GM19455 (cell line): ENCODE results near the gene MTMR4.
"Not testable (repeated sequence)": the region's sequence is repeated elsewhere in the genome, so short reads cannot be mapped to it uniquely, and the experiment has no call there.

ENCODE experiments used
- ATAC-seq: cut with Tn5 transposase; IDR thresholded peaks from one replicate; pipeline ENCODE4 v1.9.1; 2021; ENCODE audit not compliant: unreplicated experiment

Gene MTMR4

GRCh38 chr17:58513965-58514769 is at the start of gene MTMR4:
Gene MTMR4 (minus strand): TSS chr17:58514638. CDS start chr17:58514407, 231 bp downstream.
- ATAC-seq, result no peak

- no peak for ATAC-seq
These were observed 46.1 kb upstream of the MTMR4 start for GRCh38 chr17:58560511-58560910.

- ATAC-seq, result no peak
These were observed 43.5 kb upstream of the MTMR4 start for GRCh38 chr17:58557981-58558380.

- ATAC-seq, result no peak
These were observed 42.4 kb upstream of the MTMR4 start for GRCh38 chr17:58556833-58557250.

- ATAC-seq, result not testable (repeated sequence)
These were observed 40.7 kb upstream of the MTMR4 start for GRCh38 chr17:58555109-58555508.

- ATAC-seq, result no peak
These were observed 26.8 kb upstream of the MTMR4 start for GRCh38 chr17:58541249-58541648.

- ATAC-seq, result no peak
These were observed 25.3 kb upstream of the MTMR4 start for GRCh38 chr17:58539698-58540097.

- no peak for ATAC-seq
These were observed 24.5 kb upstream of the MTMR4 start for GRCh38 chr17:58538811-58539409.

- no peak for ATAC-seq
These were observed 22.8 kb upstream of the MTMR4 start for GRCh38 chr17:58537266-58537665.

GRCh38 chr17:58536542-58536941 is 22.1 kb upstream of the MTMR4 start:
- no peak for ATAC-seq

- no peak for ATAC-seq
These were observed 21.0 kb upstream of the MTMR4 start for GRCh38 chr17:58535431-58535830.

GRCh38 chr17:58534901-58535421 is 20.5 kb upstream of the MTMR4 start:
- no peak for ATAC-seq

GRCh38 chr17:58534331-58534730 is 19.9 kb upstream of the MTMR4 start:
- no peak for ATAC-seq

- no peak for ATAC-seq
These were observed 19.3 kb upstream of the MTMR4 start for GRCh38 chr17:58533616-58534188.

- no peak for ATAC-seq
These were observed 18.1 kb upstream of the MTMR4 start for GRCh38 chr17:58532555-58532951.

- ATAC-seq, result no peak
These were observed 17.5 kb upstream of the MTMR4 start for GRCh38 chr17:58531661-58532554.

GRCh38 chr17:58531122-58531521 is 16.7 kb upstream of the MTMR4 start:
- ATAC-seq, result no peak

- ATAC-seq, result no peak
These were observed 16.2 kb upstream of the MTMR4 start for GRCh38 chr17:58530655-58531054.

GRCh38 chr17:58529275-58529674 is 14.8 kb upstream of the MTMR4 start:
- no peak for ATAC-seq

- ATAC-seq, result no peak
These were observed 14.0 kb upstream of the MTMR4 start for GRCh38 chr17:58528443-58528842.

GRCh38 chr17:58527949-58528348 is 13.5 kb upstream of the MTMR4 start:
- no peak for ATAC-seq
